ENCODE measurements around the gene PTCH2.
A peak's percentile ranks its signal among the peaks of the same experiment; 100 is the strongest.

- TF ChIP-seq CTCF (IDR thresholded peaks at IDR 0.05): no peak
- peak in 1 of 4 donors; percentile 28 for TF ChIP-seq POLR2A (IDR thresholded peaks at IDR 0.05)
Measured at GRCh38 chr1:44842862-44843655, at the start of gene PTCH2.
